Epithelial cell of alveolus of lung (primary cell): ENCODE measurements around the gene THBS3. TPM values are rescaled to one million over a fixed set of nuclear protein-coding genes. Genes with fewer than 3 reads are reported as not detected.

Experiments used
- total RNA-seq: library from RNA; depleted of rRNA; stranded (reverse); fragments of >200 nt; gene quantifications from 2 replicates; pipeline ENCODE4 v1.2.1, GENCODE V29; 2015

Gene THBS3
- total RNA-seq, result 15.5 and 19.9 TPM in 2 replicates

GRCh38 chr1:155207806-155208540, at the start of gene THBS3:
Gene THBS3 (minus strand): TSS chr1:155207897. CDS start chr1:155207876, 21 bp downstream.

GRCh38 chr1:155255243-155256007, 47.7 kb upstream of the THBS3 start, which contains the start of gene ENTREP3:
Gene ENTREP3 (minus strand): TSS chr1:155255483. CDS start chr1:155254877, 606 bp downstream.

GRCh38 chr1:155208541-155209311, 1.0 kb upstream of the THBS3 start, which contains the start of gene MTX1:
Gene MTX1 (plus strand): TSS chr1:155208695. CDS start chr1:155208805, 110 bp downstream.

GRCh38 chr1:155173478-155174323, 34.0 kb downstream of the THBS3 start, which contains the start of gene TRIM46:
Gene TRIM46 (plus strand): TSS chr1:155173849. CDS start chr1:155173967, 118 bp downstream.

GRCh38 chr1:155172732-155173477, 34.8 kb downstream of the THBS3 start, which contains the start of gene KRTCAP2:
Gene KRTCAP2 (minus strand): TSS chr1:155173304. CDS start chr1:155173224, 80 bp downstream.

Other genes with a start within 250 kb of the THBS3 start
- 20.4 and 26.2 TPM in 2 replicates for gene PYGO2, start 246.1 kb downstream of the THBS3 start, total RNA-seq
- 188 and 278 TPM in 2 replicates for gene SHC1, start 237.2 kb downstream of the THBS3 start, total RNA-seq
- 43.8 and 135 TPM in 2 replicates for gene CKS1B, start 233.2 kb downstream of the THBS3 start, total RNA-seq
- 27.4 and 30.3 TPM in 2 replicates for gene FLAD1, start 224.6 kb downstream of the THBS3 start, total RNA-seq
- gene LENEP, start 214.3 kb downstream of the THBS3 start, total RNA-seq, result not detected in 2 replicates
- 18.7 and 19.7 TPM in 2 replicates for gene ZBTB7B, start 205.1 kb downstream of the THBS3 start, total RNA-seq
- gene DCST2, start 174.1 kb downstream of the THBS3 start, total RNA-seq, result not detected in 2 replicates
- gene DCST1, start 174.1 kb downstream of the THBS3 start, total RNA-seq, result not detected in 2 replicates
- 33.1 and 81.6 TPM in 2 replicates for gene ADAM15, start 156.6 kb downstream of the THBS3 start, total RNA-seq
- gene EFNA4, start 144.2 kb downstream of the THBS3 start, total RNA-seq, result 10.2 and 11.7 TPM in 2 replicates
- gene EFNA3, start 129.1 kb downstream of the THBS3 start, total RNA-seq, result 1.7 and 1.9 TPM in 2 replicates
- gene EFNA1, start 80.0 kb downstream of the THBS3 start, total RNA-seq, result 1.8 and 14.9 TPM in 2 replicates
- gene SLC50A1, start 72.0 kb downstream of the THBS3 start, total RNA-seq, result 21.5 and 51.5 TPM in 2 replicates
- 87.8 and 104 TPM in 2 replicates for gene DPM3, start 67.4 kb downstream of the THBS3 start, total RNA-seq
- gene KRTCAP2, start 34.6 kb downstream of the THBS3 start, total RNA-seq, result 133 and 203 TPM in 2 replicates
- gene TRIM46, start 34.0 kb downstream of the THBS3 start, total RNA-seq, result 3.6 and 6.4 TPM in 2 replicates
- gene MTX1, start 798 bp upstream of the THBS3 start, total RNA-seq, result 70.7 and 116 TPM in 2 replicates
- 15.5 and 45.0 TPM in 2 replicates for gene ENTREP3, start 47.6 kb upstream of the THBS3 start, total RNA-seq
- 73.5 and 116 TPM in 2 replicates for gene SCAMP3, start 54.5 kb upstream of the THBS3 start, total RNA-seq
- gene CLK2, start 65.6 kb upstream of the THBS3 start, total RNA-seq, result 19.5 and 23.6 TPM in 2 replicates
- 0.08 and 0.26 TPM in 2 replicates for gene HCN3, start 69.6 kb upstream of the THBS3 start, total RNA-seq
- gene PKLR, start 93.5 kb upstream of the THBS3 start, total RNA-seq, result not detected in 2 replicates
- 85.9 and 462 TPM in 2 replicates for gene FDPS, start 101.0 kb upstream of the THBS3 start, total RNA-seq
- gene RUSC1, start 113.0 kb upstream of the THBS3 start, total RNA-seq, result 30.7 and 32.8 TPM in 2 replicates